Neural progenitor cell (in vitro differentiated cells): Measurements from ENCODE around the gene GPR142.

Source experiments
- EZH2 ChIP-seq: fragments of 200-600 bp; sonication (generic); IDR thresholded peaks from 2 replicates; pipeline ENCODE4 v1.6.1; 2017; ENCODE audit warnings: antibody characterized with exemption, mild to moderate bottlenecking, moderate library complexity
- EZH2phosphoT487 ChIP-seq: fragments of 200-600 bp; sonication (generic); IDR thresholded peaks from 2 replicates; pipeline ENCODE4 v1.6.1; 2017; ENCODE audit warnings: antibody characterized with exemption
- TF ChIP-seq, protein P1 (sequence below): fragments of 200-600 bp; sonication (generic); IDR thresholded peaks from 2 replicates; pipeline ENCODE4 v1.5.1; 2017; ENCODE audit warnings: antibody characterized with exemption, mild to moderate bottlenecking

DNA sequence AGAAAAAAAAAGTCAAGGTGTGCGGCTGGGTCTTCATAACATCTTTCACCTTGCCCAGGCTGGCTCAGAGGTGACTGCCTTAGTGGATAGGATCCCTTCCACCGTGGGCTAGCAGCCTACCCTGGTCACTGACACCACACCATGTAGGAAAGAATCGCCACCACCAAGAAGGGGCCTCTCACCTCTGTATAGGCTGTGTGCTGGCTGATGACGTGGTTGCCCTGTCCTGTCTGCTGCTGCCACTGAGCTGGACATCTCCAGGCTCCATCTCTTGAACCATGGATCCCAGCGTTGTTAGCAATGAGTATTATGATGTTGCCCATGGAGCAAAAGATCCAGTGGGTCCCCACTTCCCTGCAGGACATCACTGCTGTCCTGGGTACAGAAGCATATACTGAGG, at the start of gene GPR142:
- no peak for TF ChIP-seq EZH2
- TF ChIP-seq, protein P1, sequence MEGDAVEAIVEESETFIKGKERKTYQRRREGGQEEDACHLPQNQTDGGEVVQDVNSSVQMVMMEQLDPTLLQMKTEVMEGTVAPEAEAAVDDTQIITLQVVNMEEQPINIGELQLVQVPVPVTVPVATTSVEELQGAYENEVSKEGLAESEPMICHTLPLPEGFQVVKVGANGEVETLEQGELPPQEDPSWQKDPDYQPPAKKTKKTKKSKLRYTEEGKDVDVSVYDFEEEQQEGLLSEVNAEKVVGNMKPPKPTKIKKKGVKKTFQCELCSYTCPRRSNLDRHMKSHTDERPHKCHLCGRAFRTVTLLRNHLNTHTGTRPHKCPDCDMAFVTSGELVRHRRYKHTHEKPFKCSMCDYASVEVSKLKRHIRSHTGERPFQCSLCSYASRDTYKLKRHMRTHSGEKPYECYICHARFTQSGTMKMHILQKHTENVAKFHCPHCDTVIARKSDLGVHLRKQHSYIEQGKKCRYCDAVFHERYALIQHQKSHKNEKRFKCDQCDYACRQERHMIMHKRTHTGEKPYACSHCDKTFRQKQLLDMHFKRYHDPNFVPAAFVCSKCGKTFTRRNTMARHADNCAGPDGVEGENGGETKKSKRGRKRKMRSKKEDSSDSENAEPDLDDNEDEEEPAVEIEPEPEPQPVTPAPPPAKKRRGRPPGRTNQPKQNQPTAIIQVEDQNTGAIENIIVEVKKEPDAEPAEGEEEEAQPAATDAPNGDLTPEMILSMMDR: no peak
- no peak for TF ChIP-seq EZH2phosphoT487
